H9 (cell line): ENCODE measurements around the gene RAD50. TPM values are rescaled to one million over a fixed set of nuclear protein-coding genes. Genes with fewer than 3 reads are reported as not detected.

Experiments used
- DNase-seq: peaks from one replicate; pipeline ENCODE4 v3.0.0-alpha.2; 2017
- H2AFZ ChIP-seq: one replicate; pipeline ENCODE4 v1.6.1; 2013; ENCODE audit warnings: mild to moderate bottlenecking, low read length, control low read depth, moderate library complexity
- H2AK5ac ChIP-seq: 2 replicates; pipeline ENCODE4 v1.6.1; 2013; ENCODE audit warnings: low read length, control low read depth, mixed read lengths; ENCODE audit not compliant: insufficient read length
- H2BK120ac ChIP-seq: one replicate; pipeline ENCODE4 v1.6.1; 2013; ENCODE audit warnings: low read depth, mild to moderate bottlenecking, low read length, control low read depth, inconsistent platforms; ENCODE audit not compliant: poor library complexity, severe bottlenecking
- H2BK12ac ChIP-seq: 2 replicates; pipeline ENCODE4 v1.6.1; 2013; ENCODE audit warnings: low read length, control low read depth, mixed read lengths, low read depth; ENCODE audit not compliant: insufficient read length
- H2BK15ac ChIP-seq: 2 replicates; pipeline ENCODE4 v1.6.1; 2013; ENCODE audit warnings: low read depth, low read length, control low read depth
- H2BK20ac ChIP-seq: one replicate; pipeline ENCODE4 v1.6.1; 2013; ENCODE audit warnings: low read depth, mild to moderate bottlenecking, low read length, control low read depth, inconsistent platforms; ENCODE audit not compliant: poor library complexity, severe bottlenecking
- H2BK5ac ChIP-seq: 2 replicates; pipeline ENCODE4 v1.6.1; 2013; ENCODE audit warnings: low read length, control low read depth, mixed read lengths; ENCODE audit not compliant: insufficient read length
- H3K14ac ChIP-seq: 2 replicates; pipeline ENCODE4 v1.6.1; 2013; ENCODE audit warnings: low read length, control low read depth; ENCODE audit not compliant: insufficient read depth
- H3K18ac ChIP-seq: 2 replicates; pipeline ENCODE4 v1.6.1; 2013; ENCODE audit warnings: low read depth, mild to moderate bottlenecking, mixed read lengths, low read length, control low read depth; ENCODE audit not compliant: insufficient read length
- H3K23ac ChIP-seq: 2 replicates; pipeline ENCODE4 v1.6.1; 2013; ENCODE audit warnings: low read length, control low read depth, mixed read lengths, low read depth; ENCODE audit not compliant: insufficient read length
- H3K23me2 ChIP-seq: 2 replicates; pipeline ENCODE4 v1.6.1; 2013; ENCODE audit warnings: low read depth, mild to moderate bottlenecking, mixed read lengths, low read length, control low read depth; ENCODE audit not compliant: insufficient read length, poor library complexity, severe bottlenecking
- H3K27ac ChIP-seq: 2 replicates; pipeline ENCODE4 v1.5.1; 2013; ENCODE audit warnings: low read length, control low read depth, mixed read lengths, low read depth; ENCODE audit not compliant: insufficient read length
- H3K27me3 ChIP-seq: 2 replicates; pipeline ENCODE4 v1.6.1; 2013; ENCODE audit warnings: low read length, control low read depth, inconsistent platforms; ENCODE audit not compliant: insufficient read depth
- H3K4ac ChIP-seq: 2 replicates; pipeline ENCODE4 v1.6.1; 2013; ENCODE audit warnings: low read depth, mild to moderate bottlenecking, control low read depth, inconsistent platforms, low read length, moderate library complexity
- H3K4me1 ChIP-seq: 2 replicates; pipeline ENCODE4 v1.6.1; 2013; ENCODE audit warnings: low read length, control low read depth, inconsistent platforms; ENCODE audit not compliant: insufficient read depth
- H3K4me2 ChIP-seq: 2 replicates; pipeline ENCODE4 v1.6.1; 2013; ENCODE audit warnings: low read length, control low read depth, mixed read lengths; ENCODE audit not compliant: insufficient read length, insufficient read depth
- H3K56ac ChIP-seq: 2 replicates; pipeline ENCODE4 v1.6.1; 2013; ENCODE audit warnings: low read depth, mild to moderate bottlenecking, mixed read lengths, low read length, control low read depth; ENCODE audit not compliant: insufficient read length
- H3K79me1 ChIP-seq: 2 replicates; pipeline ENCODE4 v1.6.1; 2013; ENCODE audit warnings: low read depth, mild to moderate bottlenecking, moderate library complexity, low read length, control low read depth, inconsistent platforms; ENCODE audit not compliant: insufficient read depth, poor library complexity, severe bottlenecking
- H3K79me2 ChIP-seq: 2 replicates; pipeline ENCODE4 v1.6.1; 2013; ENCODE audit warnings: low read length, control low read depth, inconsistent platforms; ENCODE audit not compliant: insufficient read depth
- H3K9ac ChIP-seq: 2 replicates; pipeline ENCODE4 v1.6.1; 2013; ENCODE audit warnings: low read length, control low read depth, mixed read lengths; ENCODE audit not compliant: insufficient read length; ENCODE audit errors: extremely low read depth
- H3K9me3 ChIP-seq: one replicate; pipeline ENCODE4 v1.6.1; 2013; ENCODE audit warnings: low read depth, low read length, inconsistent platforms; ENCODE audit not compliant: control insufficient read depth
- H3T11ph ChIP-seq: one replicate; pipeline ENCODE4 v1.6.1; 2013; ENCODE audit warnings: mild to moderate bottlenecking, low read length, control low read depth, inconsistent platforms
- H4K20me1 ChIP-seq: one replicate; pipeline ENCODE4 v1.6.1; 2013; ENCODE audit not compliant: control insufficient read depth, insufficient read length, insufficient read depth
- H4K5ac ChIP-seq: 2 replicates; pipeline ENCODE4 v1.6.1; 2013; ENCODE audit warnings: low read depth, mild to moderate bottlenecking, mixed read lengths, low read length, control low read depth; ENCODE audit not compliant: insufficient read length
- H4K8ac ChIP-seq: replicated peaks from 2 replicates; pipeline ENCODE4 v1.6.1; 2013; ENCODE audit warnings: low read length, control low read depth, mixed read lengths, low read depth; ENCODE audit not compliant: insufficient read length
- H4K91ac ChIP-seq: 2 replicates; pipeline ENCODE4 v1.6.1; 2013; ENCODE audit warnings: low read depth, mild to moderate bottlenecking, moderate library complexity, mixed read lengths, low read length, control low read depth; ENCODE audit not compliant: insufficient read length
- H3K27ac Mint-ChIP-seq, 3 experiments: 2 replicates in 2 of 3; 3 replicates in 1 of 3; pipeline ENCODE4 v1.8.0; 2020 to 2021; ENCODE audit warnings: mixed read lengths in 3 of 3, mild to moderate bottlenecking in 1 of 3, moderate library complexity in 1 of 3
- H3K27me3 Mint-ChIP-seq: 2 replicates; pipeline ENCODE4 v1.8.0; 2021; ENCODE audit warnings: low read depth, mild to moderate bottlenecking, moderate library complexity, mixed read lengths
- H3K36me3 Mint-ChIP-seq, 3 experiments: 2 replicates in 2 of 3; 3 replicates in 1 of 3; pipeline ENCODE4 v1.8.0; 2020 to 2021; ENCODE audit warnings: low read depth in 3 of 3, mixed read lengths in 3 of 3; ENCODE audit not compliant: insufficient read depth in 1 of 3
- H3K4me1 Mint-ChIP-seq, 2 experiments: 2 replicates each; pipeline ENCODE4 v1.8.0; 2020; ENCODE audit warnings: mixed read lengths in 2 of 2
- H3K4me3 Mint-ChIP-seq, 2 experiments: 2 replicates in 1 of 2; 3 replicates in 1 of 2; pipeline ENCODE4 v1.8.0; 2020 to 2021; ENCODE audit warnings: mild to moderate bottlenecking in 2 of 2, mixed read lengths in 2 of 2, moderate library complexity in 1 of 2
- H3K9me3 Mint-ChIP-seq, 2 experiments: 2 replicates in 1 of 2; 3 replicates in 1 of 2; pipeline ENCODE4 v1.8.0; 2020; ENCODE audit warnings: mild to moderate bottlenecking in 2 of 2, mixed read lengths in 2 of 2, moderate library complexity in 1 of 2
- CTCF ChIP-seq: fragments of 200-600 bp; sonication (generic); conservative IDR thresholded peaks from 3 replicates; pipeline ENCODE4 v1.8.0; 2021; ENCODE audit warnings: antibody characterized with exemption, mild to moderate bottlenecking
- WGBS: extraction: QIAGEN DNeasy Blood & Tissue Kit; methylation state at CpG from one replicate; pipeline ENCODE4 v1.1.7; 2013; ENCODE audit warnings: missing lambda C conversion rate, low lambda C conversion rate, mixed read lengths; ENCODE audit not compliant: insufficient read length; ENCODE audit errors: extremely low coverage; 5-methylcytosine and 5-hydroxymethylcytosine counted together
- total RNA-seq: library from RNA; stranded (reverse); gene quantifications from 2 replicates; pipeline ENCODE4 v1.2.1, GENCODE V29; 2021

RAD50 gene
- total RNA-seq, 1 experiment from 2014 or later: 46.1 TPM

GRCh38 chr5:132673488-132673887, 116.7 kb downstream of the RAD50 start:
- Histone ChIP-seq H3T11ph (no peak overlapping the region), H3K79me1 (no peaks in the 10 kb centered on the region), H2AFZ (no peak overlapping the region), H3K27ac (no peak overlapping the region), H2BK15ac (no peak overlapping the region), H3K4ac (no peak overlapping the region), H3K4me1 (no peaks in the 10 kb centered on the region), H3K79me2 (no peaks in the 10 kb centered on the region), H2AK5ac (no peak overlapping the region), H4K8ac (no peak overlapping the region), H4K20me1 (peaks cover 3% of the 10 kb centered on the region), H2BK5ac (no peak overlapping the region), H4K5ac (no peak overlapping the region), H3K9ac (no peak overlapping the region), H2BK120ac (no peak overlapping the region), H2BK20ac (no peak overlapping the region), H3K18ac (no peak overlapping the region), H3K23ac (no peak overlapping the region), H3K56ac (no peak overlapping the region), H3K9me3 (no peaks in the 10 kb centered on the region), H3K23me2 (no peaks in the 10 kb centered on the region), H3K4me2 (no peak overlapping the region), H3K27me3 (no peaks in the 10 kb centered on the region), H4K91ac (no peak overlapping the region), H3K14ac (no peak overlapping the region), H2BK12ac (no peak overlapping the region)
- TF ChIP-seq CTCF: no peak
- no CpG with 5 or more reads among the region's 1 CpG for WGBS
- Mint-ChIP-seq H3K4me1 (peaks cover 13% of the 10 kb centered on the region in 2 experiments), H3K4me3 (no peak overlapping the region), H3K27me3 (no peaks in the 10 kb centered on the region; the same call in 1 of the 2 replicates), H3K36me3 (peaks cover 0 to 7% (median 0%) of the 10 kb centered on the region in 3 experiments; a peak in 3 of 7 replicates), H3K27ac (no peak overlapping the region), H3K9me3 (peaks cover 0 to 7% of the 10 kb centered on the region in 2 experiments; a peak in 3 of 5 replicates)
- no peak for DNase-seq
